GM19463 (cell line): ENCODE measurements around the gene FOXO3.

Source experiments
- ATAC-seq: cut with Tn5 transposase; IDR thresholded peaks from one replicate; pipeline ENCODE4 v1.9.1; 2021; ENCODE audit warnings: mild to moderate bottlenecking, moderate library complexity; ENCODE audit not compliant: unreplicated experiment

FOXO3 gene

GRCh38 chr6:108625581-108625980 lies 64.9 kb downstream of the FOXO3 start:
- no peak for ATAC-seq

- ATAC-seq = no peak
These were observed 66.1 kb downstream of the FOXO3 start for GRCh38 chr6:108626777-108627176.

DNA sequence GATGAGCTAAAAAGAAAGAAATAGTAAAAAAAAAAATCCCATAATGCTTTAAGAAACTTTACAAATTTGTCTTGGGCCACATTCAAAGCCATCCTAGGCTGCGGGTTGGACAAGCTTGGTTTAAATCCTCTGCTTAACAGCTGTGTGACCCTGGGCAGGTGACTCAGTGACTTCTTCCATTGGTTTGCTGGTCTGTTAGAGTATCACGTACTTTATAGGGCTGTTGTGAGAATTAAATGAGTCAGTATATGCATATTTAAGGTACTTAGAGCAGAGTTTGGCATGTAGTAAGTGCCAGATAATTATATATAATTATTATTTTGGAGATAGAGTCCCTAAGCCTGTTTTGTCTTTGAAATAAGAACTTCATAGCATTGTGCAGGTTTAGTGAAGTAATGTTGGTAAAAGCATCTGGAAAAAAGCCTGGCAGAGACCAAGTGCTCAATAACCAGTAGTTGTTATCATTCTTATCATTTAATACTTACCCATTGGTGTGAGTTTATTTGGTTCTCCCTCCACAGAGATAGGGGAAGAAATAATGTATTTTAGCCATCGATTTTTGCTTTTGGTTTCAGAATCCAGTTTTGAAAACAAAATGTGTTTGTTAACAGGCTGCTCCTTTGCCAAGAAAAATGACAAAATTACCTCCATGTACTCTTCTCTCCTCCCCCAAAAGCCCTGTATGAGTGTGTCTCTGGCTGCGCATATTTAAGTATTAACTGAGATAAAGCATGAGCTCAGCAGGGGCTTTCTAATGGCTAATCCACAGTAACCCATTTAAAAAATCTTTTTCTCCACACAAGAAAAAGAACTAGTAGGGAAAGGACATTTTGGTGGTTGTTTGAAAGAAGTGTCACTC lies 67.2 kb downstream of the FOXO3 start:
- ATAC-seq = no peak

DNA sequence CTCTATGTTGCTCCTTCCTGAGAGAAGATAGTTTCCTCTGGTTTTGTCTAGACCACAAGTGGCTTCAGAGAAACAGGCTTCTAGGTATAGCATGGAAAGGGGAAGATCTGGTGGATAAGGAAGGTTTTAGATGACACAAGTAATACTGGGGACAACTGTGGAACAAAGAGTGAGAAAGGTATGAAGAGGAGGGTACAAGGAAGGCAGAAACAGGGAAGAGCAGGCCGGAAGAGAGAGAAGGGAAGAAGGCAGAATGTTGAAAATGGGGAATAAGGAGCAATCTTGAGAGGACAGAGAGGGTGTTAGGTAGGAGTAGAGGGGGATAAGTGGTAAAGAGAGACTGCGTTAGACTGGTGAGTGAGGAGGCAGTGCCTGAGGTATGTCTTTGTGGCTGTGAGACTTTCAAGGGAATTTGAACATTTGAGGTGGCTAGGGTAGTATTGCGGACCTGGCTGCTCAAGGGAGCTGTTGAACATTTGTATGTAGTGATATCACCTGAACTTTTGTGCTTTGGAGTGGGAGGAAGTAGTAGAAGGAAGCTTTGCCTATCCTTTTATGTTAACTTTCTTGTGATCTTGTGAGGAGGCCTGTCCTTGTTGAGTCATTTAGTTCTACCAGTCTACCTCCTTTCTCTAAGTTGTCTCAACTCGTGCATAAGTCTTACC lies 69.5 kb downstream of the FOXO3 start:
- no peak for ATAC-seq

DNA sequence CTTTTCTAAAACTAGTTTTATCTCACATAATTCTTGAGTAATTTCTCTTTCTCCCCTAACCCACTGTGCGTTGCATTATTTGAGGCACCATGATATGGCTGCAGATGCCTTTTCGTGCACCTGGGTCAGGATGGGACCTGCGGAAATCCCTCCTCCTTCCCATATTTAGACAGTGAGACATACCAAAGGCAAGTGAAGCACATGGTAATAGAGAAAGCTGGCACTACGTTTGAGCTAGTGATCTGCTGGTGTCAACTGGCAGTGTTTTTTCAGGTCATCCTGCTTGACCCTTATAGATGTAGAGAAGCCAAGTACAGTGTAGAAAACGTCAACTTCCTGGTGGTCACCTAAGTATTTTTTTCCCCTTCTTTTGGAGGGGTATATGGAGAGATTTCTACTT lies 71.7 kb downstream of the FOXO3 start:
- no peak for ATAC-seq

DNA sequence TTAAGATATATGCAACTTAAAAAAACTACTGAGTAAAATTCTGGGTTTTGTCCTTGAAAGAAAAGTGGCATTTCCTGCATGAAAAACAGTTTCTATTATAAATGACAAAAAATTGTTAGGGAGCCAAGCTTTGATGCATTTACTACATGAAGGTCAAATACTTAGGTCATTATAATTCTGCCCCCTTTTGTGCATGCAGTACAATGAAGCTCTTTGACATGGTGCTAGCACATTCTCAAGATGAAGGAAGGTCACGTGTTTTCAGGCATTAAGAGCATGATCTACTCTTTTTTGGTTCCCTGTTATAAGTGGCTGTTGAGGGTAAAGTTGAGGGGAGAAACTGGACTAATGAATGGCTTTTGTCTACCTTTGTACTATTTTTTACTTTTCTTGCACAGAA lies 72.7 kb downstream of the FOXO3 start:
- no peak for ATAC-seq

DNA sequence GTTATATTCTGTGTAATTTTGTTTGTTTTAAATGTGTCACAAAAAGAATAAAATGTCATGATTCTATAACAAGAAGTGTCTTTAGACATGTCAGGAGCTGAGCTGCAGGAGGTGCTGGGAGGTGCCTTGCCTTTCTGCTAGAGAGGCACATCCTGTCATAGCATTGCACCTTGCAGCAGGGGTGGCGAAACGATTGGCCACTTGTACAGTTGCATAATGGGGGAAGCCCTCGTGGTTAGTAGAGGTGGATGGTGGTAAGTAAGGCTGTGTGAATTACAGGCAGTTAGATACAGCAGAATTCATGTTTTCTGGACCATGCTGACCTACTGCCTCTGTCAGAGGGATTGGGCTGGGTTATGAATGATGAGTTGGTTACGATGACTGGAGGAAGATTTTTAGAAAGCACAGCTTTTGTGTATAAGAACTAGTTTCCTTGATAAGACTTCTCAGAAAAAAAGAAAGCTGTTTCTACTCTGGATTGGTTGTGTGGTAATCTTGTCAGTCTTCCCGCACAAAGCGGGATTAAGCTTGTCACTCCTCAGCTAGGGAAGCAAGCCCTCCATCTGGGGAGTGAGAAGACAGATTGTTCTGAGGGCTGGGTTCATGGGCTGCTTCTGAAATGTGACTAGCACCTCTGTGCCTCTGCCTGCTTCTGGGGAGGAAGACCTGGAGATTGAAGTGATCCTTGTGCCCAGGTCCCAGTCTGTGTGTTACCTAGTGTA lies 74.9 kb downstream of the FOXO3 start:
- no peak for ATAC-seq

- no peak for ATAC-seq
These were observed 77.2 kb downstream of the FOXO3 start for GRCh38 chr6:108637963-108638362.

- no peak for ATAC-seq
These were observed 78.3 kb downstream of the FOXO3 start for GRCh38 chr6:108638993-108639392.

GRCh38 chr6:108640104-108640503 lies 79.4 kb downstream of the FOXO3 start:
- peak; percentile 60 for ATAC-seq

DNA sequence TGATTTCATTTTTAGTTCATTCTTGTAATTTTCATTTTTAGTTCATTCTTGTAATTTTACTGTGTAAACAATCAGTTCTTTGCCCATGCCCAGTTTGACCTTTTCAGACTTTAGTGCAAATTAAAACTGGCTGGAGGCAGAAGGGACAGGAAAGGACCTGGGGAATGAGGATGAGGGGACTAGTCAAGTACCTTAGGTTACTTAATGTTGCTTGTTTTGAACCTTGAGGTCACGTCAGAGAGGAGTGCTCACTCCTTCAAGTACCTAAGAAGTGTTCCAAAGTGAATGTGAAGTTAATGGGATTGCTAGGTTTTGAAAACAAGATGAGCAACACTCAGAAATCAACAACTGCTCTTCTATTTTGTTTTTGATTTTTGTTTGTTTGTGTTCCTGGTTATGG lies 82.5 kb downstream of the FOXO3 start:
- ATAC-seq = no peak

DNA sequence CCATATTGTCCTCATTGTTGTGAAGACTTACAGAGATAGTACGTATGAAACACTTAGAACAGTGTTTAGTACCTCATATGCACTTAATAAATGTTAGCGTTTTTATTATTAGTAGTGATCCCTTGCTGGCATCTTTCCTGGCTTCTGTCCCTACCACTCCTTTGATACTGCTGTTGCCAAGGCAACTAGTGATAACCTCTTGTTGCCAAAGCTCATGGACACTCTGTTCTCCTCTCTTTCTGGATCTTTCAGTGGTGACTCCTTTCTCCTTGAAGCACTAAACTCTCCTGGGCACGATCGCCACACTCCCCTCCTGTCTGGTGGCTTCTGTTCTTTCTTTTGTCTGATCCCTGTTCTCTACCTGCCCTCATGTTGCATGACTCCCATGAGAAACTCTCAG lies 83.5 kb downstream of the FOXO3 start:
- no peak for ATAC-seq

DNA sequence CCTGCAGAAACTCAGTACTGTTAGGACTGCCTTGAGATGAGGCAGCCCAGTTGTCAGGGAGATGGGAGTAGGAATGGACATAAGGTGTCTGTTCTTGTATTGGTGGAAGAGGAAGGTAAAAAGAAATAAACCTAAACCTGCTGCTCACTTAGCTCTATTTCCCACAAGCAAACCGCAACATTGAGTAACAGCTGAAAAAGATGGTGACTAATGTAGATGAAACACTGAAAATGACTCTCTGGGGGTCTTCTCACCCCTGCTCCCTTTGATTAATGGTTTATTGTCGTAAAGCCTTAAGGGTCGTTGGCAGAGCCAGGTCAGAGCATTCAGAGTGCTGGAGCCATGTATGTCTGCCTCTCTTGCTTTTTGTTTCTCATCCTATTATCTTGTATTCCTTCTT lies 87.5 kb downstream of the FOXO3 start:
- no peak for ATAC-seq

DNA sequence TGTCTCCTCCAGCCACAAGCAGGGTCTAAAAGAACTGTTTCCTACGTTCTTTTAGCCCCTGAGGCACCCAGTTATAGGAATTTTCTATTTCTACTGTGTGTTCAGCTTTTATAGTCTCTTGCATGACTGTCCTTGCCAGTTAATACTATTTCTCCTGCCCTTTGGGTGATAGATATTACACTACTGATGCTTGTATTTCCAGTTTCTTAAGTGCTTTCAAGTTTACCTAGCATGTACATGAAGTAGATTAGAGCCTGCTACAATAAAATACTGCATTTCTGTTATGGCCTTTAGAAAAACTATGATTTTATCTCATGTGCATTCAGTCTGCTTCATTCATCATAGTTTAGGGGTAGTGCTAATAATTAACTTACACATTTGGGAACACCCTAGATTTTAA lies 89.6 kb downstream of the FOXO3 start:
- no peak for ATAC-seq

DNA sequence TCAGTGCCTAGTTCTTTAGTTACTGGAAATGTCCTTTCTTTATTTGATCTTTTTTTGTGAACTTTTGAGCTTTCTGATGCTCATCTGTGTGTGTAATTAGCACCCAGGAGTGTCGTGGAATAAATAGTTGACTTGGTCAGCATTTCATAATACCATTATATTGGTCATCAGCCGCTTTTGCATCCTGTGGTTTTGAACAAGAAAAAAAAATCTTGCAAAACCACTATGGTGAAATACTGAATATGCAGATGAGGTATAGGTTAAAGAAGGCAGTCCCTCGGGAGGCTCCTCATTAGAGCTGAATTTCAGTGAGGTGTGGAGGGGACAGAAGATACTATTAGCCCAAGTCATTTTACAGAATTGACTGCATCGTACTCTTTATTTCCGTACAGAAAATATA lies 90.1 kb downstream of the FOXO3 start:
- ATAC-seq = no peak

DNA sequence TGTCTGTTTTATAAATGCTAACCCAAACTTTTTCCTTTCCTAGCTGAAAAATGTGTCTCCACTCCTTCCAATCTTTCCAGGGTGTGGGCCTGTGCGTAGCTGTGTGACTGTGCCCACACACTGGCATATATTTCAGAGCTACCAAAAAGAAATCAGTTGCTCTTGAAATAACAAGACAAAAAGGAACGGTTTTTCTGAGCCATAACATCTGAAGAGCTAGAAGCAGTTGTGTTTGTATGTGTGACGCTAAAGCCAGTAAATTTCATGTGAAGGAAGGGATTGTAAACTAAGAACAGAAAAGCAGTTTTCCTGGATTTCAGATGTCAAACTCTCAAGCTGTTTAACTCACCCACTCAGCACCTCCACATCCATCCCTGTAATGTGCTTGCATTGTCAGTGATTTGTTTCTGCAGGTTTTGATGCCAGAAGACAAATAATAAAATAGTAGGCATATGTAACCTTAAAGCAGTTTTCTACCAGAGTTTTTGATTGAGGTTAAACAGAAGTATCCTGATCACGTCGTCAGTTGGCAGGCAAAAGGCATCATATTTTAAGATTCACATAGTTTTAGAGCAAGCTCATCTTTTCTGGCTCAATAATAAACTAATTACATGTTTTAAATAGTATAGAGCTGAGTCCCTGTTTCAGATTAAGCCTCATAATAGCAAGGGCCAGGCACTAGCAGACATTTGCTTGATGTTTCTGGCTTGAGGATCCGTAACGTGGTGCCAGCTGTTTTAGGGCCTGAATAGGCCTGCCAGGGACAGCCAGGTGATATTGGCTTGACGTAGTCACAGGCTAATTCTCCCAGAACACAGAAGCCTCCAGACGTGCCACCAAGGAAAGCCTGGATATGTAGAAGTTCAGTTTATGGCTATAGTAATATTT lies 90.9 kb downstream of the FOXO3 start:
- no peak for ATAC-seq

- ATAC-seq = no peak
These were observed 91.7 kb downstream of the FOXO3 start for GRCh38 chr6:108652375-108652774.

- no peak for ATAC-seq
These were observed 93.2 kb downstream of the FOXO3 start for GRCh38 chr6:108653949-108654348.

DNA sequence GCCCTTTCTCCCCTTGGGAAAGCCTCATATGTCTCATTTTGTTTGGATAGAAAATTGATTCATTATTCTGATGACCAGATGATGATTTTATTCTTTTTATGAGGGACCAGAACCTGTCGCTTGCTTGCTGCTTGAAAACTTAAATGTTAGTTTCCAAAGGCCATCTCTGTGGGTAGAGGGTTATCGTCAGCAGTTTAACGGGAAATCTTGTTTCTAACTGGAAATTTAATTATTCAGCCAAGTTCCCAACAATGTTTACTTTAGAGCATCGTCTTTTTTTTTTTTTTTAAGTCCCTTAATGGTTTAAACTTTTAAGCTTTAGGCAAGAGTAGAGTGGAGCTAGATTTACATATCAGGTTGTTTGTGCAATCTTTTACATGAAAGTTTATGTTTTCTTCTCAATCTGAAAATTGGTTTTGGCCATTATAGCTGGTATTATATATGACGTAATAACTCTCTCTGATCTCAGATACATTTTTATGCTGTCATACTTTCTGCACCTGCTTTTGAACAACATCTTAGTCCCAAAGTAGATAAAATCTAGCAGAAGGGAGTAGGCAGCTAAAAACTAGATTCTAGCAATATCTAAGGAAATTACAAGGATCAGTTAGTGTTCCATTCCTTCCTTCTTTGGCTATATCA lies 93.9 kb downstream of the FOXO3 start:
- no peak for ATAC-seq
